Urinary bladder (tissue), 4 donors: ENCODE measurements around the gene RPAIN. TPM values are rescaled to one million over a fixed set of nuclear protein-coding genes. Genes with fewer than 3 reads are reported as not detected.

Experiments
- DNase-seq: peaks from one replicate; pipeline ENCODE4 v3.0.0-alpha.2; 2015; ENCODE audit errors: extremely low spot score
- H3K27ac ChIP-seq: one replicate; pipeline ENCODE4 v1.5.1; 2013; ENCODE audit warnings: low read depth, mild to moderate bottlenecking, moderate library complexity
- H3K36me3 ChIP-seq: one replicate; pipeline ENCODE4 v1.6.1; 2013; ENCODE audit warnings: mild to moderate bottlenecking, moderate library complexity; ENCODE audit not compliant: insufficient read depth
- H3K4me1 ChIP-seq: one replicate; pipeline ENCODE4 v1.6.1; 2013; ENCODE audit warnings: mild to moderate bottlenecking, moderate library complexity; ENCODE audit not compliant: insufficient read depth
- H3K4me3 ChIP-seq: one replicate; pipeline ENCODE4 v1.5.1; 2013; ENCODE audit warnings: low read depth, low read length
- whole genome bisulfite sequencing: extraction: QIAGEN DNeasy Blood & Tissue Kit; methylation state at CpG from one replicate; pipeline ENCODE4 v1.1.7; 2013; 5-methylcytosine and 5-hydroxymethylcytosine counted together
- polyA plus RNA-seq: library from polyadenylated mRNA; stranded (reverse); fragments of 200-250 nt; gene quantifications from one replicate; pipeline ENCODE4 v1.2.3, GENCODE V29; 2013
- total RNA-seq: library from RNA; depleted of rRNA; stranded (reverse); fragments of >200 nt; gene quantifications from one replicate; pipeline ENCODE4 v1.2.3, GENCODE V29; 2014
- donor health status: healthy with polysubstance abuse.
- donor health status: healthy.

RPAIN gene
- total and polyA plus RNA-seq, 2 donors, result 29.7 to 31.5 TPM

DNA sequence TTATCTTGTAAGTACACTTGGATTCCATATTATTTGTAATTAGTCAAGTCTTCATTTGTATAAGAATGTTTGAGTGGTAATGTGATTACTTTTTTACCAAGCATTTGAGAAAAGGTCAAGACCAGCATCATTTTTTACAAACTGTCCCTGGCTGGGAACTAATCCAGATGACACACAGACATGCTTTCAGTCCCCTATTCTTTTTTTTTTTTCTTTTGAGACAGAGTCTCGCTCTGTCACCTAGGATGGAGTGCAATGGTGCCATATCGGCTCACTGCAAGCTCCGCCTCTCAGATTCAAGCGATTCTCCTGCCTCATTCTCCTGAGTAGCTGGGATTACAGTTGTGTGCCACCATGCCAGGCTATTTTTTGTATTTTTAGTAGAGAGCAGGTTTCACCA, 61.5 kb downstream of the RPAIN start:
- DNase-seq, result no peak
- Histone ChIP-seq H3K4me1 (no peaks in the 10 kb centered on the region), H3K27ac (no peak overlapping the region), H3K36me3 (peaks cover 10% of the 10 kb centered on the region), H3K4me3 (no peak overlapping the region)
- 91% methylated on average over 4 of the region's 4 CpGs for WGBS

Other genes with a start within 250 kb of the RPAIN start
- gene ZNF594, start 228.3 kb upstream of the RPAIN start, total RNA-seq, result 26.3 TPM
- 5.8 TPM for gene ZNF594, start 228.3 kb upstream of the RPAIN start, polyA plus RNA-seq
- gene SCIMP, start 185.3 kb upstream of the RPAIN start, total RNA-seq, result 0.42 TPM
- gene SCIMP, start 185.3 kb upstream of the RPAIN start, polyA plus RNA-seq, result 3.3 TPM
- gene RABEP1, start 137.9 kb upstream of the RPAIN start, total RNA-seq, result 50.3 TPM
- gene RABEP1, start 137.9 kb upstream of the RPAIN start, polyA plus RNA-seq, result 25.9 TPM
- 70.4 TPM for gene NUP88, start 520 bp upstream of the RPAIN start, total RNA-seq
- gene NUP88, start 520 bp upstream of the RPAIN start, polyA plus RNA-seq, result 43.5 TPM
- gene C1QBP, start 19.0 kb downstream of the RPAIN start, total RNA-seq, result 94.9 TPM
- 108 TPM for gene C1QBP, start 19.0 kb downstream of the RPAIN start, polyA plus RNA-seq
- 9.1 TPM for gene DHX33, start 48.8 kb downstream of the RPAIN start, total RNA-seq
- 8.3 TPM for gene DHX33, start 48.8 kb downstream of the RPAIN start, polyA plus RNA-seq
- gene DERL2, start 66.0 kb downstream of the RPAIN start, total RNA-seq, result 41.6 TPM
- 34.0 TPM for gene DERL2, start 66.0 kb downstream of the RPAIN start, polyA plus RNA-seq
- gene MIS12, start 66.4 kb downstream of the RPAIN start, total RNA-seq, result 26.4 TPM
- gene MIS12, start 66.4 kb downstream of the RPAIN start, polyA plus RNA-seq, result 13.1 TPM
- gene NLRP1, start 164.3 kb downstream of the RPAIN start, total RNA-seq, result 33.0 TPM
- 22.3 TPM for gene NLRP1, start 164.3 kb downstream of the RPAIN start, polyA plus RNA-seq